ENCODE data around the gene RPL4. TPM values are rescaled to one million over a fixed set of nuclear protein-coding genes. Genes with fewer than 3 reads are reported as not detected.

RPL4 gene
- polyA plus RNA-seq, 3 donors, result 533 to 1,696 (median 536) TPM

DNA sequence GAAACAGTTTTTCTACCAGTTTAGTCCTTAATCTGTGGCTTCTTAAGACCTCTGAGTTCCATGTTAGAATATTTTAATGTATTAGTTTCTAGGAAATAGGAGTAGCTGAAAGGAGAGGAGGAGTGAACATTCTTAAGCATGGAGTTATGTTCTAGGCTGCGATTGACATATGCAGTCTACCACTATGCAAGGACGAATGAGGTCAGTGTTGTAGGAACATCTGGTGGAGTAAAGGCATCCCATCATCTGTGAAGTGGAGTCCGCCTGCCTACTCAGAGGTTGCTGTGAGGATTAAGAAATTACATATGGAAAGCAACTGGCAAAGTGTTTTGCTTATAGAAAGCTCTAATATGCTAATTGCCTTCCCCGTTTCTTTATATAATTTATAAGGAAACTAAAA lies 52.2 kb downstream of the RPL4 start:
- Histone ChIP-seq H3K9me3 (replicated peaks in 1 of 2; ENCODE audit: control insufficient read depth in 1 of 2, insufficient read depth in 1 of 2, low read length in 2 of 2) (no peaks in the 10 kb centered on the region), H4K20me1 (ENCODE audit: insufficient read depth, low read length) (peaks cover 9% of the 10 kb centered on the region), H3K27ac (ENCODE audit: low read depth in 1 of 2, low read length in 2 of 2) (peak overlapping the region in 1 of 2 donors; percentile 64), H3K9ac (ENCODE audit: insufficient read depth, low read length, poor library complexity, severe bottlenecking) (no peak overlapping the region), H3K79me2 (ENCODE audit: insufficient read depth, low read length) (peaks cover 6% of the 10 kb centered on the region), H3K4me3 (replicated peaks in 1 of 3; ENCODE audit: low read depth in 2 of 3, low read length in 3 of 3) (no peak overlapping the region), H2AFZ (ENCODE audit: insufficient read depth, low read depth, low read length, poor library complexity, severe bottlenecking) (no peak overlapping the region), H3K4me2 (replicated peaks; ENCODE audit: extremely low read depth, low read length, poor library complexity, severe bottlenecking) (no peak overlapping the region), H3K4me1 (ENCODE audit: control insufficient read depth in 1 of 2, insufficient read depth in 2 of 2, low read length in 2 of 2) (peaks cover 15 to 25% of the 10 kb centered on the region in 2 donors), H3K27me3 (ENCODE audit: control insufficient read depth in 2 of 2, insufficient read depth in 2 of 2, low read length in 2 of 2) (no peaks in the 10 kb centered on the region), H3K36me3 (replicated peaks in 1 of 2; ENCODE audit: control insufficient read depth in 1 of 2, insufficient read depth in 2 of 2, low read length in 2 of 2) (peaks cover 9 to 43% of the 10 kb centered on the region in 2 donors)
- peak overlapping the region in 2 of 7 donors; percentile 26 to 83 for H3K27ac Mint-ChIP-seq
- H3K4me3 Mint-ChIP-seq, result no peak overlapping the region
- no peaks in the 10 kb centered on the region for H3K27me3 Mint-ChIP-seq (ENCODE audit: low read depth in 3 of 3)
- DNase-seq, result no peak
- H3K9me3 Mint-ChIP-seq, result peaks cover 0 to 6% (median 0%) of the 10 kb centered on the region in 7 donors
- TF ChIP-seq, protein P1, sequence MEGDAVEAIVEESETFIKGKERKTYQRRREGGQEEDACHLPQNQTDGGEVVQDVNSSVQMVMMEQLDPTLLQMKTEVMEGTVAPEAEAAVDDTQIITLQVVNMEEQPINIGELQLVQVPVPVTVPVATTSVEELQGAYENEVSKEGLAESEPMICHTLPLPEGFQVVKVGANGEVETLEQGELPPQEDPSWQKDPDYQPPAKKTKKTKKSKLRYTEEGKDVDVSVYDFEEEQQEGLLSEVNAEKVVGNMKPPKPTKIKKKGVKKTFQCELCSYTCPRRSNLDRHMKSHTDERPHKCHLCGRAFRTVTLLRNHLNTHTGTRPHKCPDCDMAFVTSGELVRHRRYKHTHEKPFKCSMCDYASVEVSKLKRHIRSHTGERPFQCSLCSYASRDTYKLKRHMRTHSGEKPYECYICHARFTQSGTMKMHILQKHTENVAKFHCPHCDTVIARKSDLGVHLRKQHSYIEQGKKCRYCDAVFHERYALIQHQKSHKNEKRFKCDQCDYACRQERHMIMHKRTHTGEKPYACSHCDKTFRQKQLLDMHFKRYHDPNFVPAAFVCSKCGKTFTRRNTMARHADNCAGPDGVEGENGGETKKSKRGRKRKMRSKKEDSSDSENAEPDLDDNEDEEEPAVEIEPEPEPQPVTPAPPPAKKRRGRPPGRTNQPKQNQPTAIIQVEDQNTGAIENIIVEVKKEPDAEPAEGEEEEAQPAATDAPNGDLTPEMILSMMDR (IDR thresholded peaks at IDR 0.05), result no peak
- WGBS (ENCODE audit: insufficient coverage), result no CpG with 5 or more reads among the region's 4 CpGs
- H3K4me1 Mint-ChIP-seq, result peaks cover 23% of the 10 kb centered on the region
- H3K36me3 Mint-ChIP-seq, result peaks cover 28 to 47% of the 10 kb centered on the region in 2 donors
- intact Hi-C loops (cut with micrococcal nuclease), result no loop called here

Small RNAs within 50 kb of the gene (small RNA-seq; reads per million reads assigned to genes)
- gene MIR4512 (ENCODE audit: insufficient read length, low read depth) (not detected), gene RF01159 (ENCODE audit: insufficient read length, low read depth) (not detected), gene SNORD16 (ENCODE audit: insufficient read length, low read depth) (not detected), gene SNORD18A (ENCODE audit: insufficient read length, low read depth) (not detected), gene SNORD18B (ENCODE audit: insufficient read length, low read depth) (not detected), gene SNORD18C (ENCODE audit: insufficient read length, low read depth) (not detected)

Other genes with a start within 250 kb of the RPL4 start
- gene DIS3L, start 211.3 kb downstream of the RPL4 start, polyA plus RNA-seq, result 10 to 100 TPM; 13.2 to 17.0 (median 13.6) TPM
- gene TIPIN, start 148.2 kb downstream of the RPL4 start, polyA plus RNA-seq, result 1 to 10 TPM; 1.4 to 4.0 (median 3.7) TPM
- 10 to 100 TPM; 41.3 to 71.1 (median 64.5) TPM for gene MAP2K1, start 117.9 kb downstream of the RPL4 start, polyA plus RNA-seq
- 10 to 100 TPM; 15.6 to 32.5 (median 30.2) TPM for gene SNAPC5, start 7.1 kb downstream of the RPL4 start, polyA plus RNA-seq
- 1 to 10 TPM; 1.4 to 3.1 (median 2.4) TPM for gene ZWILCH, start 471 bp upstream of the RPL4 start, polyA plus RNA-seq
- gene LCTL, start 61.1 kb upstream of the RPL4 start, polyA plus RNA-seq, result not detected
- under 1 TPM in 1 of 3 donors, not detected in 2; 0.31 TPM for gene SMAD6, start 197.4 kb upstream of the RPL4 start, polyA plus RNA-seq